BJ (cell line): ENCODE data around the gene EPOP. TPM values are rescaled to one million over a fixed set of nuclear protein-coding genes. Genes with fewer than 3 reads are reported as not detected.

Source experiments
- CTCF ChIA-PET: fragments of 350-600 bp; formaldehyde crosslinking; extraction: SDS; loops from one replicate; lab custom pipeline; 2021; ENCODE audit warnings: antibody characterized with exemption, inconsistent platforms; lab: Yijun Ruan, JAX
- POLR2A ChIA-PET: fragments of 300-600 bp; sonication (Branson Sonifier 250); formaldehyde crosslinking; extraction: SDS; loops from one replicate; lab custom pipeline; 2021; ENCODE audit warnings: antibody characterized with exemption; lab: Charles Lee
- DNase-seq: peaks from one replicate; pipeline ENCODE4 v3.0.0-alpha.2; 2011; ENCODE audit warnings: low read depth
- H3K27me3 ChIP-seq: 2 replicates; pipeline ENCODE4 v1.6.0; 2011; ENCODE audit warnings: low read length; ENCODE audit not compliant: control insufficient read depth, insufficient read depth
- H3K36me3 ChIP-seq: 2 replicates; pipeline ENCODE4 v1.5.1; 2011; ENCODE audit warnings: low read length; ENCODE audit not compliant: control insufficient read depth, insufficient read depth
- H3K4me3 ChIP-seq: 2 replicates; pipeline ENCODE4 v1.5.1; 2011; ENCODE audit warnings: low read depth, mild to moderate bottlenecking, control low read depth, low read length
- polyA plus RNA-seq: library from polyadenylated mRNA; depleted of rRNA; stranded (reverse); fragments of >200 nt; gene quantifications from 2 replicates; pipeline ENCODE4 v1.2.3, GENCODE V29; 2011
- TF ChIP-seq, protein P1 (sequence below): IDR thresholded peaks from 2 replicates; pipeline ENCODE4 v1.5.1; 2011; ENCODE audit warnings: low read depth, mild to moderate bottlenecking, control low read depth, inconsistent platforms, low read length, moderate library complexity; ENCODE audit not compliant: insufficient read depth

The EPOP gene
- polyA plus RNA-seq, 1 experiment, result 0.52 TPM

DNA sequence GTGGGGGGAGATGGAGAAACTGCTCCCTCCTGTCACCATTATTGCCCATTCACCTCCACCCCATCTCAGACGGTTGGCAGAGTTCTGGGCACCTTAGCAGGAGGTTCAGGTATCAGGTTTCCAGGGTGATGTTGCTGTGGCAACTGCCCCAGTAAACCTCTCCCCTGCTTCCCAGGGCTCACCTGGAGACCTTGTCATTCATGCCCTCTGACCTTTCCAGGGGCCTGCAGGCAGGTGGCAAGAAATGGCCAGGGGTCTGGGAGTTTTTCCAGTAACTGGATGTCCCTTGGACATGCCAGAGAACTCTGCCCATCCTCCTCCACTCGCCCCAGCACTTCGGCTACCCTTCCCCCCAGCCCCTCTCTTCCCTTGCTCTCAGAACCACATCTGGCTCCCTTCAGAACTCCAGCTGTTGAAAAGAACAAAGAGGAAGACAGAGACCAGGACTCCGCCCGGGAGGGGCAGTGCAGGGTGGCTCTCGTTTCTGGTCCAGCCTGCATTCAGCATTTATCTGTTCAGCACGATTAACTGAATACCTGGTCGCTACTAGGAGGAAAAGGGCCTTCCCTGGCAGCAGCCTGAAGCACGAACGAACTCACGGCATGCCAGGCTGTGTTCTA is 38.8 kb upstream of the EPOP start:
- ChIA-PET CTCF (no interaction called here), POLR2A (no interaction called here)
- no peaks in the 10 kb centered on the region for H3K27me3 ChIP-seq
- TF ChIP-seq, protein P1, sequence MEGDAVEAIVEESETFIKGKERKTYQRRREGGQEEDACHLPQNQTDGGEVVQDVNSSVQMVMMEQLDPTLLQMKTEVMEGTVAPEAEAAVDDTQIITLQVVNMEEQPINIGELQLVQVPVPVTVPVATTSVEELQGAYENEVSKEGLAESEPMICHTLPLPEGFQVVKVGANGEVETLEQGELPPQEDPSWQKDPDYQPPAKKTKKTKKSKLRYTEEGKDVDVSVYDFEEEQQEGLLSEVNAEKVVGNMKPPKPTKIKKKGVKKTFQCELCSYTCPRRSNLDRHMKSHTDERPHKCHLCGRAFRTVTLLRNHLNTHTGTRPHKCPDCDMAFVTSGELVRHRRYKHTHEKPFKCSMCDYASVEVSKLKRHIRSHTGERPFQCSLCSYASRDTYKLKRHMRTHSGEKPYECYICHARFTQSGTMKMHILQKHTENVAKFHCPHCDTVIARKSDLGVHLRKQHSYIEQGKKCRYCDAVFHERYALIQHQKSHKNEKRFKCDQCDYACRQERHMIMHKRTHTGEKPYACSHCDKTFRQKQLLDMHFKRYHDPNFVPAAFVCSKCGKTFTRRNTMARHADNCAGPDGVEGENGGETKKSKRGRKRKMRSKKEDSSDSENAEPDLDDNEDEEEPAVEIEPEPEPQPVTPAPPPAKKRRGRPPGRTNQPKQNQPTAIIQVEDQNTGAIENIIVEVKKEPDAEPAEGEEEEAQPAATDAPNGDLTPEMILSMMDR, result no peak
- no peak for DNase-seq
- no peak overlapping the region for H3K4me3 ChIP-seq
- peaks cover 43% of the 10 kb centered on the region for H3K36me3 ChIP-seq

DNA sequence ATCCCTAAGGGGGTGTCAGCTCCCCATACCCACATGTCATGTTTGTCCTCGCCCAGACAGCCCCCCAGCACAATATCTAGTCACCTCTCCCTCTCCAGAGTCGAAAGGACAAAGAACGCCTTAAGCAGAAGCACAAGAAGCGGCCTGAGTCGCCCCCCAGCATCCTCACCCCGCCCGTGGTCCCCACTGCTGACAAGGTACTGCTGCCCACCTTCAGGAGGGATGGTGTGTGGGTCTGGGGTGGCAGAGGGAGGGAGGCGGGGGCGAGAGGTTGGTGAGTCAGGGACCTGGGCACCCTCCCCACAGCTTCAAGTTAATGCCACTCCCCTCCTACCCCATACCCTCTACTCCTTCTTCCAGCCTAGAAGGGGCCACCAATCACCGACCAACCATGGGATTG is 37.8 kb upstream of the EPOP start:
- H3K4me3 ChIP-seq, result no peak overlapping the region
- H3K36me3 ChIP-seq, result peaks cover 43% of the 10 kb centered on the region
- CTCF ChIA-PET, result interaction anchor here (0.8 kb wide), 1 partner anchor 18 kb away, joined by 4 read pairs; no protein-coding TSS in a partner anchor
- TF ChIP-seq, protein P1, result no peak
- no peak for DNase-seq
- H3K27me3 ChIP-seq, result no peaks in the 10 kb centered on the region
- POLR2A ChIA-PET, result no interaction called here

DNA sequence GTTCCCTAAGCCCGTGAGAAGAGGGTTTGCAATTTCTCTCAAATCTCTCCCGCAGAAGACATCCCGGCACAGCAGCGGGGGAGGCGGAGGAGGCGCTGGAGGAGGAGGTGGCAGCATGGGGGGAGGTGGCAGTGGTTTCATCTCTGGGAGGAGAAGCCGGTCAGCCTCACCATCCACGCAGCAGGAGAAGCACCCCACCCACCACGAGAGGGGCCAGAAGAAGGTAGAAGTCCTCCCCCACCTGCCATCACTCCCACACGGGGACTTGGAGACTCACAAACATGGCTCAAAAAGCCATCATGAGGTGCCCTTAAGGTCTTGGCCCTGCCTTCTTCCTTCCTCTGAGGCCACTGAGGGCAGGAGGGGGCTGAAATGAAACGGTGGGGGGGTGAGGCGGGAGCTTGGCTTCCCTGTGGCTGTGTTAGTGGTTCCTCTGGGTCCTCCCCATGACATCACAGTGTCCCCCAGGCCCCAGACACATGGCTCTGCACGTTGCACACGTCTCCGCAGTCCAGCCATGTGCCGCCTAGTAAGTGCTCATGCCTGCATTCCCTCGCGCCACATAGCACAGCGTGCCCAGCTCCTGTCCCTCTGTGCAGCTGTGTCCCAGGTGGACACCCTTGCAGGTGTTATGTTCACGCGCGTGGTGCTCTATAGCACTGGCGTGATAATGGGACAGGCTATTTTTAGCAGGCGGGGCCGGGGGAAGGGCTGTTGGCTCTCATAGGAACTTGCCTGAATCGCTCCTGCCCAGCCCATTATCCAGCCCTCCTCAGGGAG is 37.2 kb upstream of the EPOP start:
- ChIA-PET CTCF (interaction anchor here (0.8 to 1.1 kb wide), 2 partner anchors 19 to 35 kb away, joined by 4 read pairs; no protein-coding TSS in a partner anchor), POLR2A (no interaction called here)
- Histone ChIP-seq H3K4me3 (no peak overlapping the region), H3K36me3 (peaks cover 38% of the 10 kb centered on the region), H3K27me3 (no peaks in the 10 kb centered on the region)
- TF ChIP-seq, protein P1, result no peak
- no peak for DNase-seq

DNA sequence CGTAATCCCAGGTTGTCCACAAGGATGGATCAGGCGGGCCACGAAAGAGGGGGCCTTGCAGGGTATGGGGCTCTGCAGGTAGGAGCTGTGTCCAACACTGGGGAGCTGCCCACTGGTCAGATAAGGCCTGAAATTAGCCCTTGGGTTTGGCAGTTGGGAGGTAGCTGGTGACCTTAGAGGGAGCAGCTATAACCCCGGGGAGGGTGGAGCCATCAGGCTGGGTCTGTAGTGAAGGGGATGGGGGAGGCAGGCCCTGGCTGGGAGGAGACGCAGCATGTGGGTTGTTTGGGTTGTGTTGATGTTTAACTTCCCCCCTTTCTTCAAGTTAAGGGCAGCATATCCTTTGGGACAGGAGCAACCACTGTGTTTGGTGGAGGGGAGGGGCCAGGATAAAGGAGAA is 36.2 kb upstream of the EPOP start:
- CTCF ChIA-PET, result interaction anchor here (0.6 to 2.4 kb wide), 6 partner anchors 20 to 376 kb away, joined by 3 to 10 read pairs (median 4); partner anchors contain the start of gene CISD3
- Histone ChIP-seq H3K27me3 (no peaks in the 10 kb centered on the region), H3K4me3 (no peak overlapping the region), H3K36me3 (peaks cover 30% of the 10 kb centered on the region)
- TF ChIP-seq, protein P1, result no peak
- DNase-seq, result no peak
- POLR2A ChIA-PET, result no interaction called here

DNA sequence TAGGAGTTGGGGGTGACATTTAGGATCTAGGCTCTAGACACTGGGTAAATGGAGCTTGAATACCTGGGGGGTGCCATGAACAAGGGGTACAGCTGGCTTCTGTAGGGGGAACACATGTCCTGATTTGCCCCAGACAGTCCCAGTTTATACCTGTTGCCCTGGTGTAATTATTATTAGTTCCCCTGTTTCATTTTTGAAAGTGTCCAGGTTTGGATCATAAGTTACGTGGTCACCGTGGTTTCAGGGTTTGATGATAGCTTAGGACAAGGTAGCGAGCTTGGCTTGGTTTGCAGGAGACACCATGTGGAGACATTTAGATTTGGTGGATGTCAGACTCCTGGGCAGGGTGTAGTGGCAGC is 35.8 kb upstream of the EPOP start:
- ChIA-PET CTCF (interaction anchor here (0.6 to 2.4 kb wide), 5 partner anchors 20 to 375 kb away, joined by 3 to 10 read pairs (median 3); partner anchors contain the start of gene CISD3), POLR2A (no interaction called here)
- Histone ChIP-seq H3K27me3 (no peaks in the 10 kb centered on the region), H3K4me3 (no peak overlapping the region), H3K36me3 (peaks cover 29% of the 10 kb centered on the region)
- no peak for DNase-seq
- TF ChIP-seq, protein P1, result no peak
